Measurements from ENCODE around the gene STMP1. TPM values are rescaled to one million over a fixed set of nuclear protein-coding genes. Genes with fewer than 3 reads are reported as not detected.

Gene STMP1
- total RNA-seq, 4 donors from 2014 or later = 7.7 to 19.9 (median 11.8) TPM

- peaks cover 0 to 4% of the 10 kb centered on the region in 2 donors for H3K4me1 ChIP-seq
- intact Hi-C loops (cut with DNase I; ENCODE audit: low total_unique reads) = no loop called here
Measured at GRCh38 chr7:135710417-135711138, 48.3 kb downstream of the STMP1 start.

GRCh38 chr7:135711139-135711469 is 48.8 kb downstream of the STMP1 start:
- DNase-seq = no peak
- Histone ChIP-seq H3K9me3 (no peaks in the 10 kb centered on the region), H3K27ac (no peak overlapping the region), H3K4me3 (no peak overlapping the region), H3K36me3 (no peaks in the 10 kb centered on the region), H3K4me1 (peaks cover 0 to 4% of the 10 kb centered on the region in 2 donors), H3K27me3 (no peaks in the 10 kb centered on the region)
- ATAC-seq = no peak
- intact Hi-C loops (cut with DNase I; ENCODE audit: low total_unique reads) = no loop called here
- TF ChIP-seq, protein P1, sequence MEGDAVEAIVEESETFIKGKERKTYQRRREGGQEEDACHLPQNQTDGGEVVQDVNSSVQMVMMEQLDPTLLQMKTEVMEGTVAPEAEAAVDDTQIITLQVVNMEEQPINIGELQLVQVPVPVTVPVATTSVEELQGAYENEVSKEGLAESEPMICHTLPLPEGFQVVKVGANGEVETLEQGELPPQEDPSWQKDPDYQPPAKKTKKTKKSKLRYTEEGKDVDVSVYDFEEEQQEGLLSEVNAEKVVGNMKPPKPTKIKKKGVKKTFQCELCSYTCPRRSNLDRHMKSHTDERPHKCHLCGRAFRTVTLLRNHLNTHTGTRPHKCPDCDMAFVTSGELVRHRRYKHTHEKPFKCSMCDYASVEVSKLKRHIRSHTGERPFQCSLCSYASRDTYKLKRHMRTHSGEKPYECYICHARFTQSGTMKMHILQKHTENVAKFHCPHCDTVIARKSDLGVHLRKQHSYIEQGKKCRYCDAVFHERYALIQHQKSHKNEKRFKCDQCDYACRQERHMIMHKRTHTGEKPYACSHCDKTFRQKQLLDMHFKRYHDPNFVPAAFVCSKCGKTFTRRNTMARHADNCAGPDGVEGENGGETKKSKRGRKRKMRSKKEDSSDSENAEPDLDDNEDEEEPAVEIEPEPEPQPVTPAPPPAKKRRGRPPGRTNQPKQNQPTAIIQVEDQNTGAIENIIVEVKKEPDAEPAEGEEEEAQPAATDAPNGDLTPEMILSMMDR (IDR thresholded peaks at IDR 0.05 in 4 of 5, conservative IDR thresholded peaks at IDR 0.05 in 1 of 5) = no peak
- TF ChIP-seq POLR2A (IDR thresholded peaks at IDR 0.05) = no peak
- in situ Hi-C loops (cut with MboI; ENCODE audit: low sequenced_read_pairs in 4 of 4) = no loop called here

More at GRCh38 chr7:135710417-135711138, 48.3 kb downstream of the STMP1 start:
- Histone ChIP-seq H3K36me3 (no peaks in the 10 kb centered on the region), H3K27me3 (no peaks in the 10 kb centered on the region), H3K4me3 (no peak overlapping the region), H3K27ac (no peak overlapping the region), H3K9me3 (no peaks in the 10 kb centered on the region)
- no peak for TF ChIP-seq POLR2A (IDR thresholded peaks at IDR 0.05)
- TF ChIP-seq, protein P1 (IDR thresholded peaks at IDR 0.05 in 4 of 5, conservative IDR thresholded peaks at IDR 0.05 in 1 of 5) = peak in 2 of 5 experiments; percentile 53 to 74
- DNase-seq (no peak), ATAC-seq (no peak)
- in situ Hi-C loops (cut with MboI; ENCODE audit: low sequenced_read_pairs in 4 of 4) = no loop called here

GRCh38 chr7:135712182-135712782 is 50.0 kb downstream of the STMP1 start:
- ATAC-seq (no peak), DNase-seq (no peak)
- intact Hi-C loops (cut with DNase I; ENCODE audit: low total_unique reads) = no loop called here
- H3K4me3 ChIP-seq = no peak overlapping the region
- H3K36me3 ChIP-seq = no peaks in the 10 kb centered on the region
- no peaks in the 10 kb centered on the region for H3K4me1 ChIP-seq
- TF ChIP-seq, protein P1 (IDR thresholded peaks at IDR 0.05 in 4 of 5, conservative IDR thresholded peaks at IDR 0.05 in 1 of 5) = no peak
- no peak for TF ChIP-seq POLR2A (IDR thresholded peaks at IDR 0.05)
- no peaks in the 10 kb centered on the region for H3K9me3 ChIP-seq
- no peak overlapping the region for H3K27ac ChIP-seq
- in situ Hi-C loops (cut with MboI; ENCODE audit: low sequenced_read_pairs in 4 of 4) = no loop called here
- H3K27me3 ChIP-seq = no peaks in the 10 kb centered on the region

DNA sequence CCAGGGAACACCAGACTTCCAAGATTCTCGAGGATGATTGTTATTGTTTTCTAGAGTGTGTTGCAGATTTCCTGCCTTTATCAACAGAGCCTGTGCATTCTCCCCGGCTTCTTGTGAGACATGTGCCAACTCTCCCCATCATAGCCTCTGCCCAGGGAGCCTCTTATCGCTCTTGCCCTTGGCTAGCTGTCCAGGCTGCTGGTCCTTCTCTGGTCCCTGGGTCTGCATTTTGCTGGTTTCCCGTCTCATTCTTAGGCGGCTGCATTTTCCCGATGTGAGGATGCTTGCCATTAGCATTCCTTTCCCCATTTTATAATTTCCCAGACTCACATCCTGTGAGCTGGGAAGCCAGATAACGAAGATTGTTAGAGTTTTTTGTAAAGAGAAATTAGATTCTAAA is 50.5 kb downstream of the STMP1 start:
- H3K27ac ChIP-seq = no peak overlapping the region
- no peaks in the 10 kb centered on the region for H3K36me3 ChIP-seq

DNA sequence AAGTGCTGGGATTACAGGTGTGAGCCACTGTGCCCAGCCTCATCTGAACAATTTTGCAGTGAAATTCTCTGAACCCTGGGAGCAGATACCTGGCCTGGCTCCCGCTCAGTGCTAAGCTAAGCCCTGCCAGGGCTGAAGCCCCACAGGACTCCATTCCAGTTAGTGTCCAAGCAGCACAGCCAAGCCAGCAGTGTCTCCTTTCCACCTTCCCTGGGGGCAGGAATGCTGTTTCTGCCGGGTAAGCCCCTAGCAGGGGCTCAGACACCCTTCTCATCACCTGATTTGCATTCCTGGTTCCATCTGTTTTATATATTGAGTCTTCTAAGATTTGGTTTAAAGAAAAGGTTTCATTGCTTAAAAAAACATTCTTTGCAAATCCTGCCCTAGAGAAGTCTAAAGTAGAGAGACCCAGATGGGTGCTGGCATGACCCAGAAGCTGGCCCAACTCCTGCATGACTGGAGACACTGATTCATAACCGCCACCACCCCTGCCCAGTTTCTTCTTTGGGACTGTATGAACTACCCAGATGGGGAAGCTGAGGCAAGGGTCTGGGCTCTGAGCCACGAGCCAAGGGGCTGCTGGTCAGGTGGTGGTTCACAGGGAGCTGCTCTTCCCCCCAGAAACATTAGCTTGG is 51.6 kb downstream of the STMP1 start:
- no peak for ATAC-seq
- DNase-seq = no peak
- H3K36me3 ChIP-seq = no peaks in the 10 kb centered on the region
- H3K9me3 ChIP-seq = no peaks in the 10 kb centered on the region
- TF ChIP-seq POLR2A (IDR thresholded peaks at IDR 0.05) = no peak
- TF ChIP-seq, protein P1 (IDR thresholded peaks at IDR 0.05 in 4 of 5, conservative IDR thresholded peaks at IDR 0.05 in 1 of 5) = no peak
- H3K27me3 ChIP-seq = no peaks in the 10 kb centered on the region
- intact Hi-C loops (cut with DNase I; ENCODE audit: low total_unique reads) = no loop called here
- H3K4me3 ChIP-seq = no peak overlapping the region
- no peaks in the 10 kb centered on the region for H3K4me1 ChIP-seq
- in situ Hi-C loops (cut with MboI; ENCODE audit: low sequenced_read_pairs in 4 of 4) = no loop called here
- H3K27ac ChIP-seq = no peak overlapping the region

More for the DNA sequence above, 50.5 kb downstream of the STMP1 start:
- DNase-seq = no peak
- H3K4me3 ChIP-seq = no peak overlapping the region
- in situ Hi-C loops (cut with MboI; ENCODE audit: low sequenced_read_pairs in 4 of 4) (no loop called here), intact Hi-C loops (cut with DNase I; ENCODE audit: low total_unique reads) (no loop called here)
- ATAC-seq = no peak
- no peaks in the 10 kb centered on the region for H3K4me1 ChIP-seq
- H3K27me3 ChIP-seq = no peaks in the 10 kb centered on the region
- no peak for TF ChIP-seq POLR2A (IDR thresholded peaks at IDR 0.05)
- H3K9me3 ChIP-seq = no peaks in the 10 kb centered on the region
